PC-3 (cell line): ENCODE data around the gene SYCP3.

Experiments used
- EZH2 ChIP-seq: fragments of 300-600 bp; sonication (generic); IDR thresholded peaks from one replicate; pipeline ENCODE4 v1.6.1; 2017; ENCODE audit warnings: antibody characterized with exemption, mild to moderate bottlenecking, low read length; ENCODE audit not compliant: unreplicated experiment
- TF ChIP-seq, protein P1 (sequence below): fragments of 300-600 bp; sonication (generic); conservative IDR thresholded peaks from 2 replicates; pipeline ENCODE4 v1.5.1; 2017; ENCODE audit warnings: antibody characterized with exemption, low read depth, mild to moderate bottlenecking, low read length

DNA sequence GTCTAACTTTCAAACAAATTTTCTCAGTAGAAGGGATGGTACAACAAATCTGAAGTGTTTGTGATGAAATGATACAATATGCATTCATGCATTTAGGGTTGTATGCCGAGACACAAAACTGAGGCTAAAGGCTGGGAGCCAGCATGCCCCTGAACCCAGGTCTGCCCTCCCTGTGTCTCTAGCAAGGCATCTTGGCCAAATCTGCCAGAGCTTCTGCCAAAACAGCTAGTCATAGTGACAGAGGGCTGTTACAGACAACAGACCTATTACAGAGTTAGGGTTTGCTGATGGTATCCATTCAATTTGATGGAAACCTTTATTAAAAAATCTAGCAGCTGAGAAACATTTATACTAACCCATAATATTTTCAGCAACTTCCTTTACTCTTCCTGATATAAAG lies 53.1 kb downstream of the SYCP3 start:
- TF ChIP-seq, protein P1, sequence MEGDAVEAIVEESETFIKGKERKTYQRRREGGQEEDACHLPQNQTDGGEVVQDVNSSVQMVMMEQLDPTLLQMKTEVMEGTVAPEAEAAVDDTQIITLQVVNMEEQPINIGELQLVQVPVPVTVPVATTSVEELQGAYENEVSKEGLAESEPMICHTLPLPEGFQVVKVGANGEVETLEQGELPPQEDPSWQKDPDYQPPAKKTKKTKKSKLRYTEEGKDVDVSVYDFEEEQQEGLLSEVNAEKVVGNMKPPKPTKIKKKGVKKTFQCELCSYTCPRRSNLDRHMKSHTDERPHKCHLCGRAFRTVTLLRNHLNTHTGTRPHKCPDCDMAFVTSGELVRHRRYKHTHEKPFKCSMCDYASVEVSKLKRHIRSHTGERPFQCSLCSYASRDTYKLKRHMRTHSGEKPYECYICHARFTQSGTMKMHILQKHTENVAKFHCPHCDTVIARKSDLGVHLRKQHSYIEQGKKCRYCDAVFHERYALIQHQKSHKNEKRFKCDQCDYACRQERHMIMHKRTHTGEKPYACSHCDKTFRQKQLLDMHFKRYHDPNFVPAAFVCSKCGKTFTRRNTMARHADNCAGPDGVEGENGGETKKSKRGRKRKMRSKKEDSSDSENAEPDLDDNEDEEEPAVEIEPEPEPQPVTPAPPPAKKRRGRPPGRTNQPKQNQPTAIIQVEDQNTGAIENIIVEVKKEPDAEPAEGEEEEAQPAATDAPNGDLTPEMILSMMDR = no peak
- no peak for TF ChIP-seq EZH2
